SK-N-SH treated with all-trans-retinoic acid at 6 μM for 48 hours (cell line): ENCODE results near the gene DGKG.

Experiments used
- ARNTL ChIP-seq: fragments of 450-650 bp; formaldehyde crosslinking; IDR thresholded peaks from 2 replicates; pipeline ENCODE4 v1.5.0; 2020; ENCODE audit warnings: low read depth, mild to moderate bottlenecking, moderate library complexity, borderline replicate concordance
- CREB5 ChIP-seq: fragments of 250-450 bp; sonication (Bioruptor Pico); IDR thresholded peaks from 2 replicates; pipeline ENCODE4 v1.5.1; 2020; ENCODE audit warnings: low read depth, mild to moderate bottlenecking, moderate library complexity
- CSDC2 ChIP-seq: fragments of 250-450 bp; sonication (Bioruptor Pico); IDR thresholded peaks from 2 replicates; pipeline ENCODE4 v1.5.0; 2020; ENCODE audit warnings: mild to moderate bottlenecking, moderate library complexity
- CSRNP3 ChIP-seq: fragments of 250-450 bp; sonication (Bioruptor Pico); IDR thresholded peaks from 2 replicates; pipeline ENCODE4 v1.5.1; 2021; ENCODE audit warnings: mild to moderate bottlenecking, moderate library complexity
- ESRRG ChIP-seq: fragments of 250-450 bp; sonication (Bioruptor Pico); IDR thresholded peaks from 2 replicates; pipeline ENCODE4 v1.6.1; 2021; ENCODE audit warnings: mild to moderate bottlenecking
- PATZ1 ChIP-seq: fragments of 250-450 bp; sonication (Bioruptor Pico); IDR thresholded peaks from 2 replicates; pipeline ENCODE4 v1.8.0; 2020; ENCODE audit warnings: mild to moderate bottlenecking, moderate library complexity, borderline replicate concordance
- PPARA ChIP-seq: fragments of 250-450 bp; sonication (Bioruptor Pico); IDR thresholded peaks from 2 replicates; pipeline ENCODE4 v1.5.0; 2020; ENCODE audit warnings: mild to moderate bottlenecking, borderline replicate concordance
- RARB ChIP-seq: fragments of 250-450 bp; sonication (Bioruptor Pico); IDR thresholded peaks from 2 replicates; pipeline ENCODE4 v1.8.0; 2021; ENCODE audit warnings: mild to moderate bottlenecking, moderate library complexity
- SNAI2 ChIP-seq: fragments of 250-450 bp; sonication (Bioruptor Pico); IDR thresholded peaks from 2 replicates; pipeline ENCODE4 v1.5.0; 2020; ENCODE audit warnings: mild to moderate bottlenecking, moderate library complexity
- ZC3H10 ChIP-seq: fragments of 250-450 bp; sonication (Bioruptor Pico); IDR thresholded peaks from 2 replicates; pipeline ENCODE4 v1.5.1; 2021; ENCODE audit warnings: mild to moderate bottlenecking, moderate library complexity
- ZFP3 ChIP-seq: fragments of 250-450 bp; sonication (Bioruptor Pico); IDR thresholded peaks from 2 replicates; pipeline ENCODE4 v1.5.0; 2020; ENCODE audit warnings: mild to moderate bottlenecking, moderate library complexity
- ZFP30 ChIP-seq: fragments of 450-650 bp; formaldehyde crosslinking; IDR thresholded peaks from 2 replicates; pipeline ENCODE4 v1.5.0; 2022; ENCODE audit warnings: mild to moderate bottlenecking, moderate library complexity
- ZNF8 ChIP-seq: fragments of 450-650 bp; formaldehyde crosslinking; IDR thresholded peaks from 2 replicates; pipeline ENCODE4 v1.5.0; 2020; ENCODE audit warnings: mild to moderate bottlenecking, moderate library complexity
- TF ChIP-seq, protein P1 (sequence below): fragments of 250-450 bp; sonication (Bioruptor Pico); IDR thresholded peaks from 2 replicates; pipeline ENCODE4 v1.5.0; 2020; ENCODE audit warnings: mild to moderate bottlenecking, moderate library complexity

GRCh38 chr3:186261638-186262037 is 100.4 kb downstream of the DGKG start:
- TF ChIP-seq ZNF8 (CRISPR knock-in tag) (no peak), CREB5 (CRISPR knock-in tag) (no peak), ARNTL (CRISPR knock-in tag) (no peak), PATZ1 (CRISPR knock-in tag) (no peak), ZFP3 (no peak), SNAI2 (CRISPR knock-in tag) (no peak), RARB (CRISPR knock-in tag) (no peak), CSDC2 (CRISPR knock-in tag) (no peak), ESRRG (CRISPR knock-in tag) (no peak), CSRNP3 (CRISPR knock-in tag) (no peak), ZFP30 (no peak), ZC3H10 (CRISPR knock-in tag) (no peak), PPARA (no peak)
- TF ChIP-seq, protein P1, sequence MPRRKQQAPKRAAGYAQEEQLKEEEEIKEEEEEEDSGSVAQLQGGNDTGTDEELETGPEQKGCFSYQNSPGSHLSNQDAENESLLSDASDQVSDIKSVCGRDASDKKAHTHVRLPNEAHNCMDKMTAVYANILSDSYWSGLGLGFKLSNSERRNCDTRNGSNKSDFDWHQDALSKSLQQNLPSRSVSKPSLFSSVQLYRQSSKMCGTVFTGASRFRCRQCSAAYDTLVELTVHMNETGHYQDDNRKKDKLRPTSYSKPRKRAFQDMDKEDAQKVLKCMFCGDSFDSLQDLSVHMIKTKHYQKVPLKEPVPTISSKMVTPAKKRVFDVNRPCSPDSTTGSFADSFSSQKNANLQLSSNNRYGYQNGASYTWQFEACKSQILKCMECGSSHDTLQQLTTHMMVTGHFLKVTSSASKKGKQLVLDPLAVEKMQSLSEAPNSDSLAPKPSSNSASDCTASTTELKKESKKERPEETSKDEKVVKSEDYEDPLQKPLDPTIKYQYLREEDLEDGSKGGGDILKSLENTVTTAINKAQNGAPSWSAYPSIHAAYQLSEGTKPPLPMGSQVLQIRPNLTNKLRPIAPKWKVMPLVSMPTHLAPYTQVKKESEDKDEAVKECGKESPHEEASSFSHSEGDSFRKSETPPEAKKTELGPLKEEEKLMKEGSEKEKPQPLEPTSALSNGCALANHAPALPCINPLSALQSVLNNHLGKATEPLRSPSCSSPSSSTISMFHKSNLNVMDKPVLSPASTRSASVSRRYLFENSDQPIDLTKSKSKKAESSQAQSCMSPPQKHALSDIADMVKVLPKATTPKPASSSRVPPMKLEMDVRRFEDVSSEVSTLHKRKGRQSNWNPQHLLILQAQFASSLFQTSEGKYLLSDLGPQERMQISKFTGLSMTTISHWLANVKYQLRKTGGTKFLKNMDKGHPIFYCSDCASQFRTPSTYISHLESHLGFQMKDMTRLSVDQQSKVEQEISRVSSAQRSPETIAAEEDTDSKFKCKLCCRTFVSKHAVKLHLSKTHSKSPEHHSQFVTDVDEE = no peak
